ENCODE data around the gene LCN10.

The LCN10 gene

DNA sequence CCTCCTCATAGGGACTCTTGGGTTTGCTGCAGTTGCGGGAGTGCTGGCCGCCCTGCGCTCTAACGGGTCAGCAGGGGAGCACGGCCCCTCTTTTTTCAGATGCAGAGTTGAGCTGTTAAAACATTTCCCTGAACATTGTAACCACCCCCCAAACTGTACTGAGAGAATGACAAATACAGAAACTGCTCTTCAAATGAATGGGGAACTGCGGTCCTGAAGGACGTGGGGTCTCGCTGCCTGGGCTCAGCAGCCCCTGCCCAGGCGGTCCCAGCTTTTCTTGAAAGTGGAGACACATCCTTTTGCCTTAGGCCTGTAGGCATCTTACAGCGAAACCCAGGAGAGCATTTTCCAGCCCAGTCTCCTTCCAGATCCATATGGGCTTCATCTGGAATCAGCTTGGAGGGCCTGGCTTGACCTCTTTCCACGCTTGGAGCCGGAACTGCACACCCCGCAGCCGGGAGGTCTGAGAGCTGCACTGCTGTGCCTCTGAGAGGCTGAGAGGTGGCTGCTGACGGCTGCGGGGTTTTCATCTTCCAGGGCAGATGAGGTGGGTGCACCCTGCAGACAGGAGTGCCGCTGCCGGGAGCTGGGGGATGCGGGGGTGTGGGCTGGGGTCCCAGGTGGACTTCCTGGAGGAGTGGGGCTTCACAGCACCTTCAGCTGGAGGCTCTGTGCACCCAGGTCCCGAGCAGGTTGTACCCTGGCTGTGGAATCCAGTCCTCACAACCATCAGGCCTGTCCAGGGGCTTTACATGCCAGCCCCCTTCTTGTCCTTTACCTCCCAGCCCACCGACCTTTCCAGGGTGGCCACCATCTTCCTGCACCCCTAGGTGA is 54.2 kb downstream of the LCN10 start:
- TF ChIP-seq, protein P1, sequence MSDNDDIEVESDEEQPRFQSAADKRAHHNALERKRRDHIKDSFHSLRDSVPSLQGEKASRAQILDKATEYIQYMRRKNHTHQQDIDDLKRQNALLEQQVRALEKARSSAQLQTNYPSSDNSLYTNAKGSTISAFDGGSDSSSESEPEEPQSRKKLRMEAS (IDR thresholded peaks at IDR 0.05; ENCODE audit: low read depth, low read length) = no peak
- TF ChIP-seq POLR2A (IDR thresholded peaks at IDR 0.05; ENCODE audit: extremely low read depth, insufficient read length) (no peak), MYC (IDR thresholded peaks at IDR 0.05; ENCODE audit: low read depth, low read length) (no peak)
- TF ChIP-seq, protein P2, sequence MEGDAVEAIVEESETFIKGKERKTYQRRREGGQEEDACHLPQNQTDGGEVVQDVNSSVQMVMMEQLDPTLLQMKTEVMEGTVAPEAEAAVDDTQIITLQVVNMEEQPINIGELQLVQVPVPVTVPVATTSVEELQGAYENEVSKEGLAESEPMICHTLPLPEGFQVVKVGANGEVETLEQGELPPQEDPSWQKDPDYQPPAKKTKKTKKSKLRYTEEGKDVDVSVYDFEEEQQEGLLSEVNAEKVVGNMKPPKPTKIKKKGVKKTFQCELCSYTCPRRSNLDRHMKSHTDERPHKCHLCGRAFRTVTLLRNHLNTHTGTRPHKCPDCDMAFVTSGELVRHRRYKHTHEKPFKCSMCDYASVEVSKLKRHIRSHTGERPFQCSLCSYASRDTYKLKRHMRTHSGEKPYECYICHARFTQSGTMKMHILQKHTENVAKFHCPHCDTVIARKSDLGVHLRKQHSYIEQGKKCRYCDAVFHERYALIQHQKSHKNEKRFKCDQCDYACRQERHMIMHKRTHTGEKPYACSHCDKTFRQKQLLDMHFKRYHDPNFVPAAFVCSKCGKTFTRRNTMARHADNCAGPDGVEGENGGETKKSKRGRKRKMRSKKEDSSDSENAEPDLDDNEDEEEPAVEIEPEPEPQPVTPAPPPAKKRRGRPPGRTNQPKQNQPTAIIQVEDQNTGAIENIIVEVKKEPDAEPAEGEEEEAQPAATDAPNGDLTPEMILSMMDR (IDR thresholded peaks at IDR 0.05; ENCODE audit: low read depth, low read length) = no peak

More for the DNA sequence above, 54.2 kb downstream of the LCN10 start:
- DNase-seq (ENCODE audit: low read depth) = peak; percentile 46
- H3K4me3 ChIP-seq (ENCODE audit: low read depth, low read length) = no peak overlapping the region
